ENCODE data around the gene CECR2.

The CECR2 gene

GRCh38 chr22:17569971-17570511, 200.8 kb downstream of the CECR2 start:
- no peak for DNase-seq (ENCODE audit: low read depth)

DNA sequence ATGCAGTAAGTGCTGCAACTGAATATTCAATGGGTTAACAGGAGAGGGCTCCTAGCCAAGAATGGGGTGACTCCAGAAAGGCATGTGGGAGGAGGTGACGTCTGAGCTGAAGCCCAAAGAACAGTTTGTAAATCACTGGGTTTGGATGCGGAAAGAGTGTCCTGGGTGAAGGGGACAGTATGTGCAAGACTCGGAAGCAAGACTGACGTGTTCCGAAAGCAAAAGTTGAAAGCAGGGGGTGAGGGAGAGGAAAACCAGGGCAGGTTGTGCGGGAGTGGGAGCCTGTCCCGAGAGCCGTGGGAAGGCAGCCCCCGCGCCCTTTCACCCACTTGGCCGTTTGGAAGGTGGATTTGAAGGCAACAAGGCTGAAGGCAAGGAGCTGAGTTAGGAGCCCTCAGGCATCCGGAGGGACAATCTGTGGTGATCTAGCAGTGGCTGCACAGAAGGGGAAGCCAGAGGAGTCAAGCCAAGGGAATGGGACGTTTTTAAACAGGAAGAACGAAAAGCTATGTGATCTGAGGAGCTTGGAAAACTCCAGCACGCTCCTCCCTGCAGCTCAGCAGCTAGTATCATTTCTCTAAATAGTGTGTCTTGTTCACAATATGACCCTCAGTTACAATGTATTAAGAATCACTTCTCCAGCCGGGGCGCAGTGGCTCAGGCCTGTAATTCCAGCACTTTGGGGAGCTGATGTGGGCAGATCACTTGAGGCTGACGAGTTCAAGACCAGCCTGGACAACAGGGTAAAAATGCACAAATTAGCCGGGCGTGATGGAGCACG, 201.8 kb downstream of the CECR2 start:
- peak; percentile 94 for DNase-seq (ENCODE audit: low read depth)

DNA sequence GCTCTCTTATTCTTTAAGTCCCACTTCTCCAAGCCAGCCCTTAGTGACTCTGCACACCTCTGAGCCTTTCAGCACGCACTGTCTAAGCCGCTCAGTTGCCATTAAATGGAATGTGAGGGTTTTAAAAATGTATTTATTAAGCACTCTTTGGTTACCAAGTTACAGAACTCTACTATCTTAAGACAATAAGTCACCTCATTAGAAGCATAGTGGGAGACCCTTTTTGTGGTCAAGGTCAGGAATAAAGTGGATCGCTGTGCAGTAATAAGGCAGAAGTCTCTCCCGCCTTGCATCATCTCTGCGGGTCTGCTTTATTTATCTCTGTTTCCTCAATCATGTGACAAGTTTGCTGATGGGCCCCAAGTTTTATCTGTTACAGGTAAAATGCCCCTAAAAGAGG, 205.9 kb downstream of the CECR2 start:
- DNase-seq (ENCODE audit: low read depth) = no peak

DNA sequence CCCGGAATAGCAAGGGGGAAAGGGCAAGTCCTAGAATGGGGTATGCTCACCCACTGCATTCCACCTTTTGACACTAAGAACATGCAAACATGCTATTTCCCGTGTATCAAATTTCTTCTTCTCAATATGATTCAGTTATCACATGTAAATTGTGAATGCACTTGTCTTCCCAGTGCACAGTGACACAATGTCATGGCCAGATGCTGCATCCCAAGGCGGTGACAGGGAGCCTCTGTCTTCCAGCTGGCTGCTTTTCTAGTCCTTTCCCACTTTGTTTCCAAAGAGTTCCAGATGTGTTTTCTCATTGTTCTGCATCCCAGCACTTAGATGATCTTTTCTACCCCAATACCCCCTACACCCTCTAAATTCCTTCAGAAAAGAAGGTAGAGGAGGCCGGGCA, 206.4 kb downstream of the CECR2 start:
- no peak for DNase-seq (ENCODE audit: low read depth)

DNA sequence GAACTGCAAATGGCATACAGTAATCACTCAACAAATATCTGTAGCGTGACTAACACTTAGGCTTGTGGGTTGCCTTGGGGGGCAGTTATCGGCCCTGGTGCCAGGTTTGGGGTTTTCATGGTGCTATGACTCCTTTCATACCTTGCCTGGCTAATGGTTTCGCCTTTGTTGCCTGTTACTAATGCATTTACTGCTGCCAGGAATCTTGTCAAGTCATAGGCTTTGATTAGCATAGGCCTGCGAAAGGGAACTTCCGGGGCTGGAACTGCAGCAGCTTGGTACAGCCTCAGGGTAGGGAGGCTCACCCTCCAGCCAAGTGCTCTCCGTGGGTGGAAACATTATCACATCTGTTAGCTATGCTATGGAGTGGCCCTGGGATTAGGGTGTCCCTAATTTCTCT, 207.2 kb downstream of the CECR2 start:
- DNase-seq (ENCODE audit: low read depth) = peak; percentile 68

GRCh38 chr22:17578136-17578754, 209.0 kb downstream of the CECR2 start:
- DNase-seq (ENCODE audit: low read depth) = peak; percentile 22

DNA sequence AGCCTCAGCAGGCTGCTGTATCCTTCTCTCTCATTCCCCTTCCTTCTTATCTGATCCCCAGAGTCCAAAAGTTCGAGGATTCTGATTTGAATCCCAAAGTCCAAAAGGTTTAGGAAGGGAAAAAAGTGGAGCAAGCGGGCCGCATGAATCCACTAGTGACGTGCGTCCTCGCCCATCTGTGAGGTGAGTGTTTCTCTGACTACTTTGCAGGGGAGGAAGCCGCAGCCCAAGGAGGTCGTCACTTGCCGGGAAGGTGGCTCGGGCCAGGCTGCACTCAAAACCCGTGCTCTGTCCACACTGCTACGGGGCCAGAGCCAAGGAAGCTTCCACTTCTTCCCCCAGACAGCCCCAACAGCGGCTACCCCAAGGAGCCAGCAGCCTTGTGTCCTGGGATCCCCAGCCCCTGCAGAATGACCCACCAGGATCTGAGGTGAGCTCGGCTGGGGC, 210.3 kb downstream of the CECR2 start:
- no peak for DNase-seq (ENCODE audit: low read depth)

DNA sequence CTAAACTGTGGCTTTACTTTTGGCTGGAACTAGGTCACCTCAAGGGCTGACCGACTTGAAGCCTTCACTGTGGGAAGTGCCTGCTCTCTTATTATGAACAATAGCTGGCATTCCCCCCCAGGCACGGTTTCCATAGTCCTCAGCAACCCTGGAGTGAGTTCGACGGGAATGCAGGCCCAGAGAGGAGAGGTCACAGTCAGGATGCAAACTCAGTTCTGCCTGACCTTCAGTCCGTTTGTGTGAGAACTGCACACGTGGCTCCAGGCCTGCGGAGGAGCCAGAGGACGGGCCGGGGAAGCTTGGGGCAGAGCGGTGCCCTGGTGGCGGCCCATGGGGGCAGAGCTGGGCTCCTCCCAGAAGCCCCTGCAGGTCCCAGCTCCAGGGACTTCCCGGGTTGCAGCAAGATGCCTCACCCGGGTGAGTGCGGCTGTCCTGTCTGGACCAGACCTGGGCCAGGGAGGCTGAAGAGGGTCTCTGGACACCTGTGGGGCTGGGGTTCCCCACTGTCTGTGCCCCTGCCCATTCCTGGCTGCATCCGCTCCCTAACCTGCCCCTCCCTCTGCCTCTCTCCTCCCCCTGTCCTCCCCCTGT, 211.3 kb downstream of the CECR2 start:
- DNase-seq (ENCODE audit: low read depth) = no peak

- no peak for DNase-seq (ENCODE audit: low read depth)
Observed at GRCh38 chr22:17581056-17581455, 211.8 kb downstream of the CECR2 start.

DNA sequence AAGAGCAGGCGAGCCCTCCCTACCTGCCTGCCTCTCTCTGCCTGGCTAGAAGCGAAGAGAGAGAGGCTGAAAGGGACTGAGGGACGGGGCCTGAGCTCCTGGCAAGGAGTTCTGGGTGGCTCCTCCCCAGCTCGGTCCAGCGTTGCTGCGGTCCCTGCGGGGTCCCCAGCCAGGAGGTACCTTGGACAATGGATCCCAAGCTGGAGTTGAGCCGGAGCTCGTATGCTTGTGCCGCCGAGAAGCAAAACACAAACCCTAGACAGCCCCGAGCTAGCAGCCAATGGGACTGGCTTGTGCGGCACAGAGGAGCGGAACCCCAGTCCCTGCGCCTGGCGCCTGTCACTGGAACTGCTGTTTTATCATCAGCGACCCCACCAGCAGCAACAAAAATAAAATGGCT, 212.4 kb downstream of the CECR2 start:
- DNase-seq (ENCODE audit: low read depth) = no peak

GRCh38 chr22:17583151-17583550, 213.9 kb downstream of the CECR2 start:
- no peak for DNase-seq (ENCODE audit: low read depth)

- DNase-seq (ENCODE audit: low read depth) = no peak
Observed at GRCh38 chr22:17586831-17587440, 217.7 kb downstream of the CECR2 start.

- no peak for DNase-seq (ENCODE audit: low read depth)
Observed at GRCh38 chr22:17587629-17588028, 218.4 kb downstream of the CECR2 start.

- DNase-seq (ENCODE audit: low read depth) = no peak
Observed at GRCh38 chr22:17588606-17589005, 219.3 kb downstream of the CECR2 start.

DNA sequence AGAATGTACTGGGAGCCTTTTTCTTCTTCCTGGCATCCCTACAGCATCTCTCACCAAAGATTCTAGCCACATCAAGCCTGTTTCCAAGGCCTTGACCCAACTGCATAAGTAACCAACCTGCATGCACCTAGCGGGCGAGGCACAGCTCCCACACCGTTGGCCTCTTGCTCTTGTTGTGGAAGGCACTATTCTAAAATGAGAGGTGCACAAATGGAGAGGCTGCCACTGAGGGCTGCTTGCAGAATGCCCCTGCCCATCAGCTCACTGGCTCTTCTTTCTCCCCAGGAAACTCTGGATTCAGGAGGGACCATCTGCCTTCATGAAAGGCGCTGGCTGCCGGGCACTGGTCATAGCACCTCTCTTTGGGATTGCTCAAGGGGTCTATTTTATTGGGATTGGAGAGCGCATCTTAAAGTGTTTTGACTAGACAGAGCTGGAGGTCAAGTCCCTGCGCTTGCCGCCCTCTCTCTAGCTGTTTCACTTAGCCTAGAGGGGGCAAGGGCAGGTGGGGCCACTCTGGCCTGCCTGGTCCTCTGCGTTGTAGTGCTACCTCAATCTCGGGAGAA, 220.6 kb downstream of the CECR2 start:
- DNase-seq (ENCODE audit: low read depth) = no peak

DNA sequence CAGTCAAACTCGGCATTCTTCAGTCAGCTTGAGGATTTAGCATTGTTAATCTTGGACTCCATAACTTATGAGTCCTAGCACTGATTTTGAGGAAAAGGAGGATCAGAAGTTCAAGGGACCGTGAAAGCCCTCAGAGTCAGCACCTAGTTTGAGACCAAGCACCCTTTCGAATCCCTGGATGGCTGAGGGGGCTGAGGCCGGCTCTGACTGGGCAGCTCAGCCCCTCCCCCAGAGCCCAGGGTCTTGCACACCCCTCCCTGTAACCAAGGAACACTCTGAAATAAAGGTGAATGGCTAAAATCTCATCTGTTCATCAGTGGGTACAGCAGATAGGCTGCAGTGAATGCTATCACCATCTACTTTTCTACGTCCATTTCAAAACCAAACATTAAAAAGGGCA, 221.3 kb downstream of the CECR2 start:
- no peak for DNase-seq (ENCODE audit: low read depth)

- no peak for DNase-seq (ENCODE audit: low read depth)
Observed at GRCh38 chr22:17592201-17592600, 222.9 kb downstream of the CECR2 start.

- DNase-seq (ENCODE audit: low read depth) = no peak
Observed at GRCh38 chr22:17596226-17596625, 227.0 kb downstream of the CECR2 start.

- no peak for DNase-seq (ENCODE audit: low read depth)
Observed at GRCh38 chr22:17597217-17597616, 228.0 kb downstream of the CECR2 start.

DNA sequence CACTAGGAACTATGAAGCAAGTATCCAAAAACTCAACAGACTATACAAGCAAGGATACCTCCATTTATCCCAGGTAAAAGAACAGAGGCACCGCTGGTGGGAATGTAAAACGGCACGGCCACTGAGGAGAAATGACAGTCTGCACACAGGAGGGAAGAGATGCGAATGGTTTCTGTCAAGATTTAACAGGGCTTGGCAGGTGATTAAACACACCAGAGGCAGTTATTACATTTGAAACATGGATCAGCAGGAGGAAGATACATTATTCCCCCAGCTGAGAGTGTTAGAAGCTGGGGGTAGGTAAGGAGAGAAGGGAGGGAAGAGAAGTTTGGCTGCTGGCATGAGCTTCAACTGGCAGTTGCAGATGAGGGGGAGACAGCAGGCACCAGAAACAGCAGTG, 229.1 kb downstream of the CECR2 start:
- DNase-seq (ENCODE audit: low read depth) = no peak

- DNase-seq (ENCODE audit: low read depth) = no peak
Observed at GRCh38 chr22:17601031-17601430, 231.8 kb downstream of the CECR2 start.

DNA sequence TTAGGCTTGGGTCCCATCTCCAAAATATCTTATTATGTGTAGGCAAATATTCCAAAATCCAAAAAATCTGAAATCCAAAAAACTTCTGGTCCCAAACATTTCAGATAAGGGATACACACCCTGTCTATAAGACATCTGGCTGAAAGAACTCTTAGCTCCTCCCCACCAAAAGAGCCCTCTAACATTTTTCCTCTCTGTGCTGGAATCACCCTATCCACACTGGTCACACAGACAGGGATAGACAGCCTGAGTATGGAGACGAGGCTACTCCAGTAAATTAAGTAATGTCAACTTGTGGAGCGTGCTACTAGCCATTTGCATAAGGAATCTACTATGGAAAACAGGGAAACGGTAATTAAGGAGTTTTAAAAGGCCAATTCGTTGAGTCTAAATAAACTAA, 234.4 kb downstream of the CECR2 start:
- no peak for DNase-seq (ENCODE audit: low read depth)
